NOMO-1 treated with DMSO at 0.1 percent for 48 hours (cell line): ENCODE data around the gene CBLB.
"Not testable (repeated sequence)": the region's sequence is repeated elsewhere in the genome, so short reads cannot be mapped to it uniquely, and the experiment has no call there.

ENCODE experiments used
- DNase-seq: peaks from one replicate; lab custom pipeline; 2025; ENCODE audit not compliant: unreplicated experiment; lab: John Stamatoyannopoulos, UW

Gene CBLB

DNA sequence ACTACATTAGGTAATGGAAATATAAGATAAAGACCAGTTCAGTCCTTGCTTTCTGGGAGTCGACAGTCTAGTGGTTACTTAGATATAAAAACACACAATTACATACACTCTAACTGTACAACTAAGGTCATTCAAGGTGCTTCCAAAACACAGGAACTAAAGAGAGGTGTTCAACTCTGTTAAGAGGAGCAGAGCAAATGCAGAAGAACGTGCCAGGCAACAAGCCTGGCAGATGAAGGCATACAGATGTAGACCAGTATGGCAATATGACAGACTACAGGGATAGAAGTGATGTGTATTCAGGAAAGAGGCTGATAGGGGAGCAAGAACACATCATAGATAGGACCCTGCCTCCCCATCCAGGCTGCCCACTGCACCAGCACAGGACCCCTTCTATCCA lies 78.3 kb downstream of the CBLB start:
- no peak for DNase-seq

- no peak for DNase-seq
Measured at GRCh38 chr3:105788593-105788992, 80.2 kb downstream of the CBLB start.

DNA sequence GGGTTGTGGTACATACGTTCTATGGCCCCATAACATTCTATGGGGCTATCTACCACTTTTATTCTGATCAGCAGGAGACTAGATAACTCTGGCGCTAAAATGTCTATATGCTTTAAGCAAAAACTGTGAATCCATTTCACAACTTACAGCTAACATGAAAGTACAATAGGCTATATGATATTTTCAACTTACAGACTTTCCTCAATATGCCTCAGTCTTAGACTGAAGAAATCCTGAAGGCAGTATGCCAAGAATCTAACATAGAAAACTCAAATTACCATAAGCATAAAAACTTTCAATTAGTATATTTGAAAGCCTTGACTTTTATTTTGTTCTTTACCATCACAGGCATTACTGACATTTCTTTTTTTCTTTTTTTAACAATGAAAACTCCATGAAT lies 81.4 kb downstream of the CBLB start:
- DNase-seq = no peak

DNA sequence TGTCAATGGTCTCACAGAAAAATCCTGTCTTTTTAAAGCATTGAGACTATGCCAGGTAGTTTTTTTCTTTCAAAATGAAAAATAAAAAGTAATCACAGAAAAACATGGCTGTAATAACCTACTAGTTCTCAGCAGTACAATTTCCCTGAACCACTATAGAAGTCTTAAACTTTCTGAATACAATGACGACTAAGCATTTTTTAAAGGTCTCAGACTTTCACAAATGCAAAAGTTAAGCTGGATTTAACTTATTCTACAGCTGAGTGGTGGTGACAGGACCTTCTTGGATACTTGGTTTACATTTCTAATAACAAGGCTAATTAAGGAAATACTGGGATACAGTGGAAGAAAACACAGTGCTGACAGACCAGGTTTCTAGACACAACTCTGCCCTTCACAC lies 81.8 kb downstream of the CBLB start:
- no peak for DNase-seq

DNA sequence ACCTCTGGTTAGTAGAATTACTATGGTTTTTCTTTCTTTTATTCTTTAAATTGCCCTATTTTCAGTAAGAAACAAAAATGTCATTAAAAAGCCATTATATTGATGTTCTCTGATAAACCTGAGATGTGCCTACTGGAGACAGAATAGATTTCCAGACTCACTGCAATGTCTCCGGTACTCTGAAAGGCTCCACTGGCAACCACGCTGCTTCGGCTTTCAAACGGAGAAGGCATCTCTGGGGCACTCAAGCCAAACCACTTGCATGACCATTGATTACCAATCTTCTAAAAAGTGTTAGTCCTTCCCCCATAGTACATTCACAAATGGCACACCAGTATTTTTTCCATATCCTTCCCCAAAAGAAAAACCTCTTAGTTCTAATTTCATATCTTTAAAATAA lies 82.6 kb downstream of the CBLB start:
- no peak for DNase-seq

DNA sequence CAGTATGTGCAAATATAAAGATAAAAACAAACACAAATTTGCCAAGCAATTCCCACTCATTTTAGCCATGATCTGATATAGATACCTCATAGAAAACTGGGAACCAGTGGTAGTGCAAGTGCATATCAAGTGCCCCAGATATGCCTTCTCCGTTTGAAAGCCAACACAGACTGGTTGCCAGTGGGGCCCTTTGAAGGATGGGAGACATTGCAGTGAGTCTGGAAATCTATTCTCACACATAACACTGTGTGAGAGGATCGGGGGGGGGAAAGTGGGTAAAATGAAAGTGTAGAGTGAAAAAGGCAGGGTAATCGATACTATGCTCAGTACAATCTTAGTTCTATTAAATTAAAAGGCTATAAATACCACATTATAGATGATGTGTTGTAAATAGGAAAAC lies 83.0 kb downstream of the CBLB start:
- DNase-seq = no peak

GRCh38 chr3:105783631-105784030 lies 85.2 kb downstream of the CBLB start:
- DNase-seq = no peak

DNA sequence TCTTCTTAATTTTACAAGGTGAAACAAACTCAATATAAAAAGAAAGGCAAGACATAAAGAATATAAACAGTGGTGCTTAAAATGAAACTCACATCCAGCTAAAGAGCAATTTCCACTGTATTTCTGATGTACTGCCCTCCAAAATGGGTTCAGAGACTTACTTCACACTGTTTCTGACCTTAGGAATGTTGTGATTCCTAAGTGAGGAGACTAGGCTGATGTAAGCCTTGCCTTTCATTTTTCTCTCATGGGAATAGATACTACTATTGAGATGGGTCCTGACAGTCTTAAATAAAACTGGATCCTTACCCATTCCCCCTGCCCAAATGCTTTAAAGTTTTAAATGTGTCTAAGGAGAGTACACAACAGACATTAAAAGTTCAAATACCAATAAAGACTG lies 86.9 kb downstream of the CBLB start:
- no peak for DNase-seq

DNA sequence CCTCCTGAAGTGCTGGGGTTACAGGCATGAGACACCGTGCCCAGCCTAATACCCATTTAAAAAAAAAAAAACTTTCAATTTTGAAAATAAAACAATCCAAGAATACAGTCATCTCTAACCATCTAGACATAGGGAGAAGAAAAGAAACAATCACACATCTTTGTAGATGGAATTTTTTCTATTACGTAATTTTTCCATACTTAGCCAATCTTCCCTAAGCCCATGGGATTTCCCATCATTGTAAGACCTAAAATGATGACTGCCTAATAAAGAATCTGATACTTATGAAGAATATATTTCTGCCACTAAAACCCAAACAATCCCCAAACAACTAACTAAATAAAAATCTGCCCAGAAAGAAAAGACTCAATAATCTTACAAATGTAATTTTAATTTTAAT lies 88.7 kb downstream of the CBLB start:
- DNase-seq = no peak

DNA sequence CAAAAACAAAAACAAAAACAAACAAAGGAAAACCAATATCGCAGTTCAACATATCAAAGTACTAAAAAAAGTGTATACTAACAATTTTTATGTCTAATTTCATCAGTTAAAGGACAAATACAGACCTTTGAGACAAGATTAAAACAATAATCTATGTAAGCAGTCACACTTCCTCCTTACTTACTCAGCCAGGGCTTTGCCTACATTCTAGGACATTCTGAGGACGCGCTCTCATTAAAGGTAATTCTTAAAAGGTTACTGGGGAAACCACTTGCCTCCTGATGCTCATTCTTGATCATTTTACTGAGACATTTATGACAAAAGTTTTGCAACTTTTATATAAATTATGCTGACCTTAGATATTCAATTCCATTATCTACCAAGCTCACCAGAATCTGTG lies 93.4 kb downstream of the CBLB start:
- DNase-seq = no peak

DNA sequence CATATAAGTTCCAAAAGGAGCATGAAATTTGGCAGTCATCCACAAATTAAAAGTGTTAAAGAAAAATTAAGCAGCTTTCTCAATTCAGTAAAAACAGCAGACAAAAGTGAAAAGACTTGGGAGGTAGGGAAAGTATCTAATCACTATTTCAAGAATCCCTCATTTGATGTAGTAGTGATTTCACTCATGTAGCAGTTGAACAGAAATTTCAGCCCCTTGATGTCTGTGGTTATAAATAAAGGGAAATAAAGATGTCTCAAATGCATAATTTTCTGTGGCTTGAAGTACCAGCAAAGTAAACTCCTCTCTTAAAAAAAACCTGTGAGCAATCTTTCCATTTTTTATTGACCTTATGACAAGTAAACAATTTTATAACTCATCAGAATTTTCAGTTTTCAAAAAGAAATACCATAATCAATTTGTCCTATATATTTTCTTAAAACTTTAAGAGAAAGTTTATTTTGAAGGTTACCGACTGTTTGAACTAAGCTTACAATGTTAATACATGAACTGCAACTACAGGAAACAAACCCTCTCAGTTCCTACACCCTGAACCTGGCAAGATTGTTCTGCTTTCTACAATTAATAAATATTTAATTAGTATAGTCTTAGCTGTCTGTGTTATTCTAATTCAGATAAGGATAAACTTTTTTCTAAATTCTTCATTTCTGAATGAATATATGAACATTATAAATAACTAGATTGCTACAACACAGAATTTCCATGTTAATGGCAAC lies 94.2 kb downstream of the CBLB start:
- no peak for DNase-seq

DNA sequence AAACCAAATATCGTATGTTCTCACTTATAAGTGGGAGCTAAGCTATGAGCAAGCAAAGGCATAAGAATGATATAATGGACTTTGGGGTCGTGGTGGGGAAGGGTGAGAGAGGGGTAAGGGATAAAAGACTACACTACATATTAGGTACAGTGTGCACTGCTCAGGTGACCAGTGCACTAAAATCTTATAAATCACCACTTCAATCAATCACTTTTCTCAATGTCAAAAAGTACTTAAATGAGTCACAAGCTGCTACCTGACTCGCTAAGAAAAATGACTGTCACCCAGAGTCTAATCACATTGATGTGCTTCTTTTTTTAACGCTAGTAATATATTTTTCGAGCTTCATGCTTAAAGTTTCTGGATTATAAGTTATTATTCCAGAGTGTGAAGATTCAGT lies 95.5 kb downstream of the CBLB start:
- no peak for DNase-seq

DNA sequence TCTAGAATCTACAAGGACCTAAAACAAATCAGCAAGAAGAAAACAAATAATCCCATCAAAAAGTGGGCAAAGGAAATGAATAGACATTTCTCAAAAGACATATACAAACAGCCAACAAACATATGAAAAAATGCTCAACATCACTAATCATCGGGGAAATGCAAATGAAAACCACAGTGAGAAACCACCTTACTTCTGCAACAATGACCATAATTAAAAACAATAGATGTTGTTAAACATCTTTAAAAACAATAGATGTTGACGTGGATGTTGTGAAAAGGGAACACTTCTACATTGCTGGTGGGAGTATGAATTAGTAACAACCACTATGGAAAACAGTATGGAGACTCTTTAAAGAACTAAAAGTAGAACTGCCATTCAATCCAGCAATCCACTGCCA lies 96.2 kb downstream of the CBLB start:
- no peak for DNase-seq

DNA sequence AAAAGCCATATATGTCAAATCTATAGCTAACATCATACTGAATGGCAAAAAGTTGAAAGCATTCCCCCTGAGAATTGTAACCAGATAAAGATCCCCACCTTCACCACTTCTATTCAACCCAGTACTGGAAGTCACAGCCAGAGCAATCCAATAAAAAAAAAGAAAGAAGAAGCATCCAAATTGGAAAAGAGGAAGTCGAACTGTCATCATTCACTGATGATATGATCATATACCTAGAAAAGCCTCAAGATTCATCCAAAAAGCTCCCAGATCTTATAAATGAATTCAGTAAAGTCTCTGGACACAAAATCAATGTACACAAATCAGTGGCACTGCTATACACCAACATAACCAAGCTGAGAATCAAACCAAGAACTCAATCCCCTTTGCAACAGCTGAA lies 97.4 kb downstream of the CBLB start:
- DNase-seq = peak; percentile 10

DNA sequence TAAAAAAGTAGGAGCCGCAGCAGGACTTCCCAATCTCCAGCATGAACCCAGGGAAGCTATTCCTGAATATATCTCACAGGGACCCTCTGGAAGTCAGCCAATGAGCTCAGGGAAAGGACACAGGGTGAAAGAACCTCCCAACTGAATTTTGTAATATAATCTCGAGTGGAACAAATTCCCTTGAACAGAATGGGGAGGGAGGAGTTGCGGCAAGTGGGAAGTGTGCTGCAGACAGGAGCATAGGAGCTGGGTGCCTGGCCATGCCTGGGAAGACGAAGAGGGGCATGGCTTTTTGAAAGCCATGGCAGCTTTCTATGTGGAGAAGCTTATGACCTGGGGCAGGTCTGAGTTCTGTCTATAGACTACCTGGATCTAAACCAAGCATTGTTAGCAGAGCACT lies 98.4 kb downstream of the CBLB start:
- DNase-seq = no peak

GRCh38 chr3:105767776-105768175 lies 101.0 kb downstream of the CBLB start:
- DNase-seq = no peak

DNA sequence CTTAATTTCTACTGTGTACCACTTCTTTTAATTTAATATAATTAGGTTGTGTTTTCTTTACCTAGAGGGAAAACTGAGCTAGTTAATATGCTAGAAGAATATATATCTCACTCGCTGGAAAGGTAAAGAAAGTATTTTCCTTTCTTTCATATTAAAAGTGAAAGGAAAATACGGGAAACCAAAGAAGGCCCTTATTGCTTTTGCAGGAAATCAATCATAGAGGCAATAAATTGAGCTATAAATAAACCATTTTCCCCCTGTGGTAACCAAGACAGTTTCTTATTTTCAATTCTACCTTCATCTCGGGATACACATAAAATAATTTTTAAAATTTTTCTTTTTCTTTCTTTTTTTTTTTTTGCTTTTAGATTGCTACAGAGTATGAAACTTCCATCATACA lies 101.6 kb downstream of the CBLB start:
- DNase-seq = no peak

- no peak for DNase-seq
Measured at GRCh38 chr3:105765308-105765639, 103.5 kb downstream of the CBLB start.

- peak; percentile 79 for DNase-seq
Measured at GRCh38 chr3:105764378-105765307, 104.2 kb downstream of the CBLB start.

GRCh38 chr3:105763659-105764036 lies 105.2 kb downstream of the CBLB start:
- DNase-seq = no peak

DNA sequence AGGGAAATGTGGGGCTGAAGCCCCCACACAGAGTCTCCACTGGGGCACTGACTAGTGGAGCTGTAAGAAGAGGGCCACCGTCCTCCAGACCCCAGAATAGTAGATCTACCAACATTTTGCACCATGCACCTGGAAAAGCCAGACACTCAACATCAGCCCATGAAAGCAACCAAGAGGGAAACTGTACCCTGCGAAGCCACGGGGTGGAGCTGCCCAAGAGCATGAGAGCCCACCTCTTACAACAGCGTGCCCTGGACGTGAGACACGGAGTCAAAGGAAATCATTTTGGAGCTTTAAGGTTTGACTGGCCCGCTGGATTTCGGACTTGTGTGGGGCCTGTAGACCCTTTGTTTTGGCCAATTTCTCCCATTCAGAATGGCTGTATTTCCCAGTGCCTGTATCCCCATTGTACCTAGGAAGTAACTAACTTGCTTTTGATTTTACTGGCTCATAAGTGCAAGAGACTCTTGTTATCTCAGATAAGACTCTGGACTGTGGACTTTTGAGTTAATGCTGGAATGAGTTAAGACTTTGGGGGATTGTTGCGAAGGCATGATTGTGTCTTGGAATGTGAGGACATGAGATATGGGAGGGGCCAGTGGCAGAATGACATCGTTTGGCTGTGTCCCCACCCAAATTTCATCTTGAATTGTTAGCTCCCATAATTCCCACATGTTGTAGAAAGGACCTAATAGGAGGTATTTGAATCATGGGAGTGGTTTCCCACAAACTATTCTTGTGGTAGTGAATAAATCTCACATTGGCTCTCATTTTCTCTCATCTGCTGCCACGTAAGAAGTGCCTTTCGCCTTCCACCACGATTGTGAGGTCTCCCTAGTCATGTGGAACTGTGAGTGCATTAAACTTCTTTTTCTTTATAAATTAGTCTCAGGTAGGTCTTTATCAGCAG lies 105.8 kb downstream of the CBLB start:
- no peak for DNase-seq

GRCh38 chr3:105762214-105762613 lies 106.6 kb downstream of the CBLB start:
- not testable (repeated sequence) for DNase-seq
